Fibroblast of mammary gland (primary cell): ENCODE results near the gene FTL.

Source experiments
- DNase-seq: peaks from one replicate; pipeline ENCODE4 v3.0.0-alpha.2; 2010; ENCODE audit warnings: low read depth
- H3K4me3 ChIP-seq: 2 replicates; pipeline ENCODE4 v1.5.1; 2011; ENCODE audit warnings: low read depth, mild to moderate bottlenecking, low read length, moderate library complexity; ENCODE audit not compliant: control insufficient read depth
- TF ChIP-seq, protein P1 (sequence below): conservative IDR thresholded peaks from 2 replicates; pipeline ENCODE4 v1.5.1; 2011; ENCODE audit warnings: low read depth, low read length, inconsistent platforms; ENCODE audit not compliant: control insufficient read depth, insufficient read depth

Gene FTL

DNA sequence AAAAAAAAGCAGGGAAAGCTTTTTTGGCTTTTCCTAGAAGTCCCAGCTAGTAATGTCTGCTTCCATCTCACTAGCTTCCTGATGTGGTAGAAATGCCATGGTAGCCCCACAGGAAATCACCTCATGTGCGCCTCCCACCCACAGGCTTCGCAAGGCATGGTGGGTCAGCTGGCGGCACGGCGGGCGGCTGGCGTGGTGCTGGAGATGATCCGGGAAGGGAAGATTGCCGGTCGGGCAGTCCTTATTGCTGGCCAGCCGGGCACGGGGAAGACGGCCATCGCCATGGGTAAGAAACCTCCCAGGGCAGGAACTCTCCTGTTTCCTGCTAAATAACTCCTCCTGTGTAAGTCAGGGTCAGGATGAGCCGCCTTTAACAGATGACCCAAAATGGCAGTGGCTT, 39.0 kb downstream of the FTL start:
- no peak overlapping the region for H3K4me3 ChIP-seq
- TF ChIP-seq, protein P1, sequence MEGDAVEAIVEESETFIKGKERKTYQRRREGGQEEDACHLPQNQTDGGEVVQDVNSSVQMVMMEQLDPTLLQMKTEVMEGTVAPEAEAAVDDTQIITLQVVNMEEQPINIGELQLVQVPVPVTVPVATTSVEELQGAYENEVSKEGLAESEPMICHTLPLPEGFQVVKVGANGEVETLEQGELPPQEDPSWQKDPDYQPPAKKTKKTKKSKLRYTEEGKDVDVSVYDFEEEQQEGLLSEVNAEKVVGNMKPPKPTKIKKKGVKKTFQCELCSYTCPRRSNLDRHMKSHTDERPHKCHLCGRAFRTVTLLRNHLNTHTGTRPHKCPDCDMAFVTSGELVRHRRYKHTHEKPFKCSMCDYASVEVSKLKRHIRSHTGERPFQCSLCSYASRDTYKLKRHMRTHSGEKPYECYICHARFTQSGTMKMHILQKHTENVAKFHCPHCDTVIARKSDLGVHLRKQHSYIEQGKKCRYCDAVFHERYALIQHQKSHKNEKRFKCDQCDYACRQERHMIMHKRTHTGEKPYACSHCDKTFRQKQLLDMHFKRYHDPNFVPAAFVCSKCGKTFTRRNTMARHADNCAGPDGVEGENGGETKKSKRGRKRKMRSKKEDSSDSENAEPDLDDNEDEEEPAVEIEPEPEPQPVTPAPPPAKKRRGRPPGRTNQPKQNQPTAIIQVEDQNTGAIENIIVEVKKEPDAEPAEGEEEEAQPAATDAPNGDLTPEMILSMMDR: no peak
- DNase-seq: no peak

DNA sequence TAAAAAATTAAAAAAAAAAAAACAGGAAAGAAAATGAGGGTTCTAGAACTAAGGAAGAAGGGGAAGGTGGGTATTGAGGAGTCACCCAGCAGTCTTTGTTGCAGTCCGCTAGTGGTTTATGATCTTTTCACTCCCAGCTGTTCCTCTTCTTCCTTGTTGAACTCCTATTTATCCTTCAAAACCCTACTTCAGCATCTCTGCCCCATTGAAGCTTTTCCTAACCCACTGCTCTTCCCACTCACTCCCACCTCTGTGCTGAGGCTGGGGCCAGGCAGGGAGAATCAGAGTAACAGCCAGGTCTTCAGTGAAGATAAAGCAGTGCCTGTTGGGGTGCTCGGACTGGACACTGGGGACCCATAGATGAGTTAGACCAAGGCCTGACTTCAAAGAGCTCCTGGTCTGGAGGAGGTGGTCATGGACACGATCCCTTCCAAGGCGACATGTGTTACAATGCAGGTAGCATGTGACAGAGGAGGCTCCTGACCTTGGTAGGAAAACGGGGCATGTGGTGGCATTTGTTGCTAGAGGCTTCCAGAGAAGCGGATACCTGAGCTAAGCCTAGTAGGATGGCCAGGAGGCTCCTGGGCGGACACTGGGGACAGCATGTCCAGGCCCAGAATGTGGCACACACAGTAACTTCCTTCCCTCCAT, 40.0 kb downstream of the FTL start:
- TF ChIP-seq, protein P1: no peak
- no peak overlapping the region for H3K4me3 ChIP-seq
- DNase-seq: no peak

DNA sequence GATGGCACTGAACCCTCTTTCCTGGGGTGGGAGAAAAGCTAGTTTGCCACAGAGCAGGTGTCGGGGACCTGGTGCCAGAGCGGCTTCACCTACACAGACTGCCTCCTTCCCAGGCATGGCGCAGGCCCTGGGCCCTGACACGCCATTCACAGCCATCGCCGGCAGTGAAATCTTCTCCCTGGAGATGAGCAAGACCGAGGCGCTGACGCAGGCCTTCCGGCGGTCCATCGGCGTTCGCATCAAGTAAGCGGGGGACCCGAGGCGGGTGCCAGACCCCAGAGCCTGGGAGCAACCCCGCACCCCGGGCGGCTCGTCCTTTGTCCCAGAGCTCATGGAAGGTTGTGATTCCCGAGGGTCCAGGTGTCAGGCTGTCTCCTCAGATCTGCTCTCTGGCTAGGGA, 41.8 kb downstream of the FTL start:
- TF ChIP-seq, protein P1: no peak
- H3K4me3 ChIP-seq: no peak overlapping the region

DNA sequence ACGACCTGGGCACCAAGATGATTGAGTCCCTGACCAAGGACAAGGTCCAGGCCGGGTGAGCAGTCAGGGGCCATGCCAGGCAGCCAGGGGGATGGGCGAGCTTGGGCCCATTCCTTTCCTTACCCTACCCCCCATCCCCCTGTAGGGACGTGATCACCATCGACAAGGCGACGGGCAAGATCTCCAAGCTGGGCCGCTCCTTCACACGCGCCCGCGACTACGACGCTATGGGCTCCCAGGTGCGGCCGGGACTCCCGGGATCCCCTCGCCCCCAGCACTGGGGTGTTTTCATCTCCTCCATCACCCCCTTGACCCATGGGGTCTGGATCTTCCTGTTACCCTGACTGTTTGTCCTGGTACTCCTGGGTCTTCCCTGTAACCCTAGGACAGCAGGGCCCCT, 44.7 kb downstream of the FTL start:
- no peak for DNase-seq
- no peak overlapping the region for H3K4me3 ChIP-seq
- TF ChIP-seq, protein P1: no peak

More for the DNA sequence above, 41.8 kb downstream of the FTL start:
- DNase-seq: no peak

DNA sequence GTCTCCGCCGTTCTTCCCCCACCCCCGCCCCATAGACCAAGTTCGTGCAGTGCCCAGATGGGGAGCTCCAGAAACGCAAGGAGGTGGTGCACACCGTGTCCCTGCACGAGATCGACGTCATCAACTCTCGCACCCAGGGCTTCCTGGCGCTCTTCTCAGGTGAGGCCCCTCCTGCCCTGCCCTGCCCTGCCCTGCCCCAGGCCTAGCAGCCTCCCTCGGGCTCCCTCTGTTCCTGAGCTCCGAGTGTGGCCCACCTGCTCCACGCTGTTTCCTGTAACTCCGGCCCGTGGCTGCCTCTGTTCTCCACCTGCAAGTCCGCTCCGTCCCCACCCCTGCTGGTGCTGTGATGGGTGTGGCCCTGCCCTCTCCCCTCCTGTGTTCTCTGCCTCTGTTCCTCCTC, 45.3 kb downstream of the FTL start:
- DNase-seq: no peak
- no peak overlapping the region for H3K4me3 ChIP-seq
- TF ChIP-seq, protein P1: no peak

DNA sequence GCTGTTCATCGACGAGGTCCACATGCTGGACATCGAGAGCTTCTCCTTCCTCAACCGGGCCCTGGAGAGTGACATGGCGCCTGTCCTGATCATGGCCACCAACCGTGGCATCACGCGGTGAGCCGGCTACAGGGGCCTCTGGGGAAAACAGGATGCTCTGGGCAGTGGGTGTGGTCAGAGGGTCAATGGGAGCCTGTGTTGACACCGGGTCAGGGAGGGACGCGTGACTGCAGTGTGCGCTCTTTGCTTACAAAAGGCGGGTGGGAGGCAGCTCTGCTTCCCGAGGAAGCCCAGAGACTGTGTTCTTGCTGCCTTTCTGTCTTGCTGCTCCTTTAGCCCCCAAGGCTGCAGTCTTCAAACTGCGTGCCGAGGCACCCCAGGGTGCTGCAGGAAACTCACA, 46.1 kb downstream of the FTL start:
- no peak overlapping the region for H3K4me3 ChIP-seq
- TF ChIP-seq, protein P1: no peak
- DNase-seq: no peak
